GM19438 (cell line): ENCODE data around the gene SMAD4.

Source experiments
- ATAC-seq: cut with Tn5 transposase; IDR thresholded peaks from one replicate; pipeline ENCODE4 v1.9.1; 2021; ENCODE audit warnings: low read depth; ENCODE audit not compliant: unreplicated experiment

Gene SMAD4

DNA sequence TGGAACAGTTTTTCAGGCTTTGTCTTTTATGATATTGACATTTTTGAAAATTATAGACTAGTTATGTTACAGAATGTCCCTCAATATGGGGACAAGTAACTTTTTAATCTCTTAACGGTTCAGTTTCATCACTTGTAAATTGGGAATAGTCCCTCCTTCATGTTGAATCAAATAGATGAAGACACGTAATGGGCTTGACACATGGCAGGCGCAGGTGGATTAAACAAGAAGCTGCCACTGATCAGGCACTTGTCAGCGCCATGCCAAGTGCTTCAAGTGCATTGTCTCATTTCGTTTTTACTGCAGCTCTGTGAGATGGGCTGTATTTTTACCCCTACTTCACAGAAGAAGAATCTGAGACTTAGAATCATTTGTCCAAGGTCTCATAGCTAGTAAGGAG lies 9.5 kb upstream of the SMAD4 start:
- no peak for ATAC-seq

DNA sequence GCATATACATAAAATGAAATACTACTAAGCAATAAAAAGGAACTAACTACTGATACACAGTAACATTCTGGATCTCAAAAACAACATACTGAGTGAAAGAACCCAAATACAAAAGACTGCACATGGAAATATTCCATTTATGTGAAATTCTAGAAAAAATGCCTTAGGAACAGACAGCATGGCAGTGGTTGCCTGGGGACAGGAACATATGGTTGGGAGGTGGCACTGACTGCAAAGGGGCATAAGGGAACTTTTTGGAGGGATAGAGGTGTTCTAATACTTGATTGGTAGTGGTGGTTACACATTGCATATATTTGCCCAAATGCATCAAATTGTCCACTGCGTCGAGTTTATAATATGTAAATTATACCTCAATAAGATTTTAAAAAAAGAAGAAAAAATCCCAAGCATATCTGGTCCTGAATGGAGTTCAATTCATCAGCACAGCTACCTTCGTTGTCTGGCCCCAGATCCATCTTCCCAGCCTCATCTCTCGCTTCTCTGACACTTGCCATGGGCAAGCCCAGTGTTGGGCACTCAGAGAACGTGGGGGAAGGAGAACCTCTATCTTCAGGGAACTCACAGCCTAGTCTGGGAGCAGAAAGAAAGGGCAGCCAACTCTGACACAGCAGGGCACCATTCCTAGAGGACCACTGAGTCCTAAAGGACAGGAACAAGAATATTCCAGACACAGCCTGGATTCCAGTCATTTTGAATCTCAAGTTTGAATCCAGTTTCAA lies 8.6 kb upstream of the SMAD4 start:
- no peak for ATAC-seq

DNA sequence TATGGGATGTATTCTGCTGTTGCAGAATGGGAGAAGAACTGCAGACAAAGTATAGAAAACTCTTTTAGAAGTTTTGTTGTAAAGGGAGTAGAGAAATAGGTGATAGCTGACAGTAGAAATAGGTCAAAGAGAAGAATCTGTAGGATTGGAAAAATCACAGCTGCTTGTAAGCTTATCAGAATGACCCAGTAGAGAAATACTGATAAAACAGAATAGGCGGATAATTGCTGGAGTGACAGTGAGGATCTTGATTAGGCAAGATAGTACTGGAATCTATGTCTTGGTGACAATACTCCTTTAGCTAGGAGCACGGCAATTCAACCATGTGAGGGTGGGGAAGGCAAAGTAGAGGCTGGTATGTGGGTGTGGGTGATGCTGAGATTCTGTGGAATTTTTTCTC lies 4.5 kb upstream of the SMAD4 start:
- ATAC-seq, result no peak

DNA sequence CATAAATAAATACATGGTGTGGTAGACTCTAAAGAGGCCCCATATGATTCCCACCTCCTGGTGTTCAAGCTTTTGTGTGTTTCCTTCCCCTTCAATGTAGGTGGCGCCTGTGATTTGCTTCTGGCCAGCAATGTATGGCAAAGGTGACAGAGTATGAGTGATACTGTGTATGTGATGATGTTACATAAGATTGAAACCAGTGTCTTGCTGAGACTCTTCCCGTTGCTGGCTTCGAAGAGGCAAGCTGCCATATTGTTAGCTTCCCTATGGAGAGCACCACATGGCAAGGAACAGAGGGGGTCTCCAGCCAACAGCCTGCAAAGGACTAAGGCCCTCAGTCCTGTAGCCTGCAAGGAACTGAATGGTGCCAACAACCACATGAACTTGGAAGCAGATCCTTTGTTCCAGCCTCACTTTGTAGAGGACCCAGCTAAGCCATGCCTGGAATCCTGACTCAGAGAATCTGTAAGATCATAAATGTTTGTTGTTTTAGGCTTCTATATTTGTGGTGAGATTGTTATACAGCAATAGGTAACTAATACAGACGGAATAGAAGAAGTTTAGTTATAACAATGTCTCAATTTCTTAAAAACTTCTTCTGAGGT lies 1.7 kb upstream of the SMAD4 start:
- no peak for ATAC-seq

DNA sequence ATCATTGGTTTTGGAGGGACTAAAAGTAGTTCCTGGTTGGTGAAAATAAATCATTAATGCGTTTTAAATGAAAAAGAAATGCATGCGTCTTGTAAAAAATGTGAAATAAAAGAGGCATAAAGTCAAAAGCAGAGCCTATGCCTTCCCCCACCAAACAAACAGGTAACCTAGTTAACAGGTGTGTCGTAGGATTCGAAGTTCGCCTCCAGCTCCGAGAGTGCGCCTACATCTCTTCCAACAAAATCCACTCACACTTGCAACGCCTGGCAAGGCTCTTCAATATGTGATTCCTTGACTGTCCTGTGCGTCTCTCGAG lies 677 bp upstream of the SMAD4 start:
- ATAC-seq, result no peak

DNA sequence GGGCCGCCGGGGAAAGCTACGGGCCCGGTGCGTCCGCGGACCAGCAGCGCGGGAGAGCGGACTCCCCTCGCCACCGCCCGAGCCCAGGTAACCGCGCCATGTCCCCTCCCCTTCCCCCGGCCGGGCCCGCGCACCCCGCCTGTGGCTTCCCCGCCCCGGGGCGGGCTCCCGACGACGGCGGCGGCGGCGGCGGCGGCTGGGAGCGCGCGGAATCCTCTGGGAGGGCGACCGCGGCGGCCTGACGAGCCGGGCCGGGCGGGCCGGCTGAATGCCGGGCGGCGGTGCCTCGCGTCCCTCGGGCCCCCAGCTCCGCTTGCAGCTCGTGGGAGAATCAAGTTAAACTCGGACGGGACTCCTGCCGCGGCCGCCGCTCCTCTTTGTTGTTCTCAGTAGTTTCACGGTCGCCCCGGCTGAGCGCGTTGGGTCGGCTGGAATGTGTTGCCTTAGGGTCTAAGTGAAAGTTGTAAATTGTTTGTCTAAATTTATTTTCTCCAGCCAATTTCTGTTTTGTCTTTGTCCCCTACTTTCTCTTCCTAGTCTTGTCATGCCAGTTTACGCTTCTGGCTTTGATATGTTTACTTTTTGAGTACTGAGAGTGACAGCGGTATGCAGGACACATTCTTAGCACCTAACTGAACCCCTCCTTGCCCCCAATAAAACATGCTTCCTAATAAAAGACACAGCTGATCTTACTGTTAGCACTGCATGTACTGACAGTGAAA lies 685 bp downstream of the SMAD4 start:
- peak; percentile 51 for ATAC-seq

DNA sequence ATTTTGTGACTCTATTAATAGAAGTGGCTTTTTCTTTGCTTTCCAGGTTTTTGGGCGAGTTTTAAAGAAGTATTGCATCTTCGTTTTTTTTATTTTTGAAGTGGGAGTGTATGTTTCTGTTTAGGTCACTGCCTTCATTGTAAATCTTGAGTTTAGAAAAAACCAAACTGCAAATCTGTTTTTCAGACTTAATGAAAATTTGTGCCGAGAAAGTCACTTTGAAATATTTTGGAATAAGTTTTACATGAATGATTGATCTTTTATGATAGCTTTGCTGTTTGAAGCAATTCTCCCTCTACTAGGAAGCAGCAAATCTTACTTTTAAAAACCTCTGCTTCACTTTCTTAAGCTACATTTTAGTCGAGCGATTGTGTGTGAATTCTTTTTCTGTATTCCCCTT lies 2.2 kb downstream of the SMAD4 start:
- ATAC-seq, result no peak

DNA sequence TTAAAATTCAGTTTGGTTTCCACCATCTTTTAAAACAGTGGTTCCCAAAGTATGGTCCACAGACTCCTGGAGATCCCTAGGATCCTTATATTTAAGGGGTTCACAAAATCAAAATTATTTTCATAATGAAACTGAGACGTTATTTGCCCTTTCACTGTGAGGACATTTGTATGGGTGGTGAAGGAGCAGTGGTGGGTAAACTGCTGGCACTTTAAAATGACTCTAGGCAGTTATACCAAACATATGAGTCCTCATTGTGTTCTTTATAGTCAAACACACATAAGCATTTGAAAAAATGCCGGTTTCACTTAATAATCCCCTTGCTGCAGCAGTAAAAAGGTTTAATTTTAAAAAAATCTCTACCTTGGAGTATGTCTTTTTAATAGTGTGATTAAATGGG lies 7.2 kb downstream of the SMAD4 start:
- no peak for ATAC-seq

DNA sequence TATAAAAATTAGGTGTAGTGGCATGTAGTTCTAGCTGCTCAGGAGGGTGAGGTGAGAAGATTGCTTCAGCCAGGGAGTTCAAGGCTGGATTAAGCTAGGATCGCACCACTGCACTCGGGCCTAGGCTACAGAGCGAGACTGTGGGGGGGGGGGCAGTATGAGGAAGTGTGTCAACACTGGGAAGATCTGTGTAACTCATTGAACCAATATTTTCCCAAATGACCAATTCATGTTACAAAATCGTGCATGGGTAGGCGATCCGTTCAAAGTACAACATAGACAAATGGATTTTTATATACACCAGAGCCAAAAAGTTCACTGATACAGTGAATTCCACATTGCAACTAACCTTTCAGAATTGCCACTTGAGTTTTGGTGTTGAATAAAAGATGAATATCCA lies 8.1 kb downstream of the SMAD4 start:
- ATAC-seq, result no peak

DNA sequence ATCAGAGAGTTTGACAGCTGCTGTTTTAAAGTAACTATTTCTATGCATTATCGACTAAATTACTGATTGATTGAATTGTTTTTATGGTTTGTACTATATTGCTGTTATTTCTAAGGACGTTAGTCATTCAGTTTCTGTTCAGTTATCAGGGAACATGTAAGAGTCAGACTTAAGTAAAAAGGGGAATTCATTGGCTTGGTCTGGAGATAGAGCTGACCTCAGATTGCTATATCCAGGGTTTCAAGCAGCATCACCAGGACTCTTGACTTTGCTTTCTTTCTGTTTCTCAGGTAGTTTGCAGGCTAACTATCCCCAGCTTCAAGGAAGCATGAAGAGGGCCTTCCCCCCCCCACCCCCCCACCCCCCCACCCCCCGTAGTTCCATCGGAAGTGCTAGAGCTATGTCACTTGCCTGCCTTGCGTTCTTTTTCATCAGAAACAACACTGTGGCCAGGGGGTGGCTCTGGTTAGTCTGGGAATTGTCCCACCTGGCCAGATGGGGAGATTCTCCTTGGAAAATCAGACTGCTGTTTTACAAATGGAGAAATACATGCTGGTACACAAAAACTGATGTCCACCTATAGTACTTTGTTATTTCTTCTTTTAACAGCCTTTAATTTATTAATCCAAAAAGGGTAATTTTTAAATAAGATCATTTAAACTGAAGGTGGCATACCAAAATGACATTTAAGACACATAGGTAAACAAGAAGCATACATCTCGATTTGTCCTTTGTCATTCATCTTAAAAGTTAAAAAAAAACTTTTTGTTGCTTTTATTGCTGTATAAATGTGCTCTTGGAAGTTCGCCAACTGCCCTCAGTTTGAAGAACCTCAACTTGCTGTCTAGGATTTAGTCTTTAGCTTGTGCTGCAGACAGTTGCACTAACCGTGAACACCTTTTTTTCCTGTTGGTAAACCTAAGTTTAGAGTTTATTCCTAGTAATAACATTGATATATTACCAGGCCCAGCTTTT lies 9.4 kb downstream of the SMAD4 start:
- ATAC-seq, result no peak

DNA sequence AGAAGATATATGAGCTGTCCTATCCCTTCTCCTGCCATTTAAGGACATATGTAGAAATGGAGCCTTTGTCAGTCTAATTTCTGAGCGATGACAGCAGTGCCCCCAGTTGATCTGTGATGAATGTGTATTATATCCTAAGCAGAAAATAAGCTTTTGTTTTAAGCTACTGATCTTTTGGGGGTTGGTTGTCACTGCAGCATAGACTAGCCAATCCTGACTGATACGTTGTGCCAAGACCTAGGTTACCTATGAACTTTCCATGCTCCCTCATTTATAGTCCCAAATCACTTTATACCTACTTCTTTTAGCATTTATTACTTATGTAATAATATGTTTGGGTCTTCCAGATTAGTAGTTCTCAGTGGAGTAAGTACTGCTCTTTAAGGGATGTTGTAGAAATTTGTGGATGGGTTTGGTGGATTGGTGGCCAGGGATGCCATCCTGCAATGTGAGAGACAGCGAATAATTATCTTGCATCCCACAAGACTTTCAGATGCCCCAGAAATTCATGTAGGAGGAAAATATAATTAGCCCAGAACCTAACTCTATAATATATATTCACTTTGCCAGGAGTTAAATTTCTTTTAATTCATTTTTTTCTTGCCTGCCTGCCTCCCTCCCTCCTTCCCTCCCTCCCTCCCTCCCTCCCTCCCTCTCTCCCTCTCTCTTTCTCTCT lies 11.8 kb downstream of the SMAD4 start:
- no peak for ATAC-seq

DNA sequence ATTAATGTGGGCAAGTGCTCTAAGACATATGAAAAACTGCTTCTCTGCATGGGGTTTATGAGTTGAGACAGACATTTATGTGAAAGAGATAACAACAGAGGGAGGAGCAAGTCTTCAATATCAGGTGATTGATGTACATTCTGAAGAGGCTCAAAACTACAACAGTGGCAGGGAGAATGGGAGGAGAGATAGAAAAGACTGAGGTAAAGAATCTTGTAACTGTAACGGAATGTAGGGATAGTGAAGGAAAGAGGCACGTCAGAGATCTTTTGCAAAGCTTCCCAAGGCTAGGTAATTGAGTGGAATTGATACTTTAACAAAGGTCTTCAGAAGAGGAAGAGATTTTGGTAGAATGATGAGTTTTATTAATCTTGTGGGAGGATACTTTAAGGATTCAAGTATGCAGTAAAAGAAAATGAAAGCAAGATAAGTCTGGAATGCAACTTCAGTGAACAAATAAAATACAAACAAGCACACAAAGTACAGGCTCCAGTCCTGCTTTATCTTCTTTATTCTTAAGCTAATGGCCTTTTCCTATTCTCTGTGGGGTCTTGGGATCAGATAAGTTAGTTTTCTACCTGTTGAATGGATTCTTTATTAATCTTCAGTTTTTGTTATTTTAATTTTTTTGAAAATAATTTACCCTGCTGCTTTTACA lies 15.0 kb downstream of the SMAD4 start:
- no peak for ATAC-seq

DNA sequence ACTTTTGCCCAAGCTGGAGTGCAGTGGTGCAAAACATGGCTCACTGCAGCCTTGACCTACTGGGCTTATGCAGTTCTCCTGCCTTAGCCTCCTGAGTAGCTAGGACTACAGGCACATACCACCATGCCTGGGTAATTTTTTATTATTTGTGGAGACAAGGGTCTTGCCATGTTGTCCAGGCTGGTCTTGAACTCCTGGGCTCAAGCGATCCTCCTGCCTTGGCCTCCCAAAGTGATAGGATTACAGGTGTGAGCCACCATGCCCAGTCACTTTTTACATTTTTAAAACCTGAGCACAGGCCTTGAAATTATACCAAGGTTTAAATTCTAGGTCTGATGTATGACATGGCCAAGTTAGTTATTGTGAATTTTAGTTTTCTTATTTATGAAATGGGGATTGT lies 18.2 kb downstream of the SMAD4 start:
- ATAC-seq, result no peak

DNA sequence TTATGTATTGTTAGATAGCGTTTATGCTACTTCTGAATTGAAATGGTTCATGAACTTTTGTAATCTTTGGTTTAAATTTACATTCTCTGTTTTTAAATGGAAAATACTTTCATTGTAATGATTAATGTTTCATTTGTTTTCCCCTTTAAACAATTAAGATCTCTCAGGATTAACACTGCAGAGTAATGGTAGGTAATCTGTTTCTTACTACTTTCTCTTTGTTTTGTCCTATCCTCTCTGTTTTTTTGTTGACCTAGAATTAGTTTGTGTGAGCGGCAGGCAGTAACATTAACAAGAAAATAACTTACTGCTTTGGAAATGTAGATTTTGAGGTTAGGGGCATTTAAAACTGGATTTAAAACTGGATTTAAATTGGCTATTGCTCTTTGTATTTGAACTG lies 19.1 kb downstream of the SMAD4 start:
- no peak for ATAC-seq

DNA sequence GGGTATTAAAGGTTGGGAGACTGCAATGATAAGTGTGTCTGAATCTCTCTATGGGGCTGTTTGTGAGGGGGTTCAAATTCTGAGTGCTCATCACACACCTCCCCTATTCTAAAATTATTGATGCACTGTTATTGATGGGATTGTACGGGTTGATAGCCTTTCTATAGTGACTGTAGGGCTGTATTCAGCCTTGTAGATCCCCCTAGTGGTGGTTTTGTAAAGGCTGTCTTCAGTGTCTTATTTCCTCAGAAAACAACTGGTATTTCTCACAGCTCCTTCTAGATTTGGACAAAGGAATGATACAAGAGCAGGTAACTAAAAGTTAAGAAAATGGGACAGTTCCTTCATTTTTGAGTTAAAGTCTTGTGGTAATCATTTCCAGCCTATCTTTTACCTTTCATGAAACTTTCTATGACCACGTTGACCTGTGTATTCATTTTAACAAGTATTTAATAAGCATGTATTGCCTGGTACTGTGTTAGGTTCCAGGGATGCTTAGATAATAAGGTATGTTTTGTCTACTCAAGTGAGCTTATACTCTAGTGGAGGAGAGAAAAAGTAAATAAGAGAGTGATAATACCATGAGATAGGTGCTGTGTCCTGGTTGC lies 21.2 kb downstream of the SMAD4 start:
- peak; percentile 88 for ATAC-seq

DNA sequence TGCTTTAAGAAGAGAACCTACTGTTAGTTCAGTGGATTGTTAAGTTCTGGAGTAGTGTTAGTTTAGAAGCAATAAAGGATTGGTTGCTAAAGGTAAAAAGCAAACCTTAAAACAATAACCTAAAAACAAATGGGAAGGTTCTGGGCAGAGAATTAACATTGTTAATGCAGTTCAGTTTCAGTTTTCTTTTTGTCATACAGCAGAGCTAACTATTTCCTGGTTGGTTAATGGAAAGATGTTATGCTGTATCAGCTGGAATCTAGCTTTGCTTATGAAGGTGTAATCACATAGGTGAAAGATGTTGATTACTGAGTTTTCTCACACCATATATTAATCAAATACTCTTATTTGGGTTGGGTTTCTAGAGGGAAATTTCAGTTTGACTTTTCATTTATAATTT lies 23.8 kb downstream of the SMAD4 start:
- no peak for ATAC-seq

DNA sequence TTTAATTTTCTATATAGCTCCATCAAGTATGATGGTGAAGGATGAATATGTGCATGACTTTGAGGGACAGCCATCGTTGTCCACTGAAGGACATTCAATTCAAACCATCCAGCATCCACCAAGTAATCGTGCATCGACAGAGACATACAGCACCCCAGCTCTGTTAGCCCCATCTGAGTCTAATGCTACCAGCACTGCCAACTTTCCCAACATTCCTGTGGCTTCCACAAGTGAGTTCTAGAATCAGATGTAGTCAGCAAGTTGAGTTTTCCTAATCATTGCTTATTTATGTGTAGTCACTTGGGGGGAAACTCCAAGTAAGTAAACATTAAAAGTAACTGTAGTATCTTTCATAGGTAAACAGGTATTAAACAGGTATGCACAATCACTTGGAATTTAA lies 24.8 kb downstream of the SMAD4 start:
- ATAC-seq, result no peak

DNA sequence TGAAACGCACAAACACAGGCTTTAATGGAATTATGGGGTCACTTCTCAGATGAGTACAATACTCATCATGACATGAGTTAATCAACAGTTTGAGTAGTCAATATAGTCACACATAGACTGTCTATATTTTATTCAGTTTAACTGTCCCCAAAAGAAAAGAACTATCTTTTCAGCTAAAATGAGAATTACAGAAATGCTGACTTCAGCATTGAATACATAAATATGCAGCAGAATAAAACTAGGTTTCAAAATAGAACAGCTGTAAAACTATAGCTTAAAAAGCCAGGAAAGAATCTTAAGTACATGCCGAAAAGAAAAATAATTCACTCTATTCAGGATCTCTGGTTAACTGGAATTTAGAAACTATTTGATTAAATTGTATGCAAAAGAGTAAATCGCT lies 30.0 kb downstream of the SMAD4 start:
- no peak for ATAC-seq

DNA sequence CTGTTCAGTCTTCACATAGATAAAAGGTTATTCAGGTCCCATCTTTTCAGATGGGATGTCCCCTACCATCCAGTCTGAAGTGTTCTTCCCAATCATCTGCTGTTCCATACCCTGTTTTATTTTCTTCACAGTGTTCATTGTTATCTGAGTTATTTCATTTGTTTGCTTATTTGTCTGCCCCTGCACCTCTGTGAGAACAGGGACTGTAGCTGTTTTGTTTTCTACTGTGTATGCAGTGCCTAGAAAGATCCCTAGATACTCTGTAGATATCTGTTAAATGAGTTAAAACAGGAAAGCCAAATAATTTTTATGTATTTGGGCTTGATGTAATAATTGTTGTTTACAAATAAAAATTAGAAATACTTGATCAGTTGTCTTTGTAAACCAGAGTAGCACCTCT lies 34.2 kb downstream of the SMAD4 start:
- ATAC-seq, result no peak

DNA sequence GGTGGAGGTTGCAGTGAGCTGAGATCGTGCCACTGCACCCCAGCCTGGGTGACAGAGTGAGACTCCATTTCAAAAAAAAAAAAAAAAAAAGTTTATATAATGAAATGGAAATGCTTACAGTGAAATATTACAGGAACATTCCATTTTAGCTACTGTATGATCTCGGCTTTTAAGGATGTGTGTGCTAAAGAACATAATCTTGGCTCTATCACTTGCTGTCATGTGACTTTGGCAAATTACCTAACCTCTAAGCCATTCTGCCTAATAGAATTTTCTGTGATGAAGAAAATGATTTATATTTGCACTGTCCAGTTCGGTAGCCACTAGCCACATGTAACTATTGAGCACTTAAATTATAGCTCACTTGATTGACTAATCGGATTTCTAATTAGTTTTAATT lies 36.3 kb downstream of the SMAD4 start:
- no peak for ATAC-seq
